ENCODE results near the gene TMEFF2.

Gene TMEFF2

DNA sequence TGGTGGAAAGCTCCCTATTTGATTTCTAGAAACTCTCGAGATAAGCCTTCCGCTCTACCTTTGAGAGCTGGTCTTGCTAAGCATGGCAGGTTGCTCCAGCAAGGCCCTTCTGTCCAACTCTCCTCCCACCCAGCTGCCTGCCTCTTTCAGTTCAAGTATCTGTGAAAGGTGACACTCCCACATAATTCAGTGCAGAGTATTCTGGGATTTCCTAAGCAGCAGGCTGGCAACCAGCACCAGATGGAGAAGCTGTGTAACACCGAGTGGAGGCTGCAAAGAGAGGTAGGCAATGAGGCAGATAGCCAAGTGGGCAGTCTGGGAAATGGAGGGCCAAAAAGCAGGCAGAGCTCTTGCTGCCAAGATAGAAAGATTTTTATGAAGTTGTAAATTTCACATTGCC, 259.5 kb downstream of the TMEFF2 start:
- no peaks in the 10 kb centered on the region for H3K4me1 ChIP-seq
- H3K36me3 ChIP-seq (ENCODE audit: control insufficient read depth, insufficient read depth, low read length): no peaks in the 10 kb centered on the region
- no peak overlapping the region for H2AFZ ChIP-seq
- H3K4me2 ChIP-seq (ENCODE audit: low read length): no peak overlapping the region
- no peaks in the 10 kb centered on the region for H3K79me2 ChIP-seq
- no peaks in the 10 kb centered on the region for H3K9me3 ChIP-seq (ENCODE audit: control insufficient read depth, low read length)
- no peak overlapping the region for H3K9ac ChIP-seq
- TF ChIP-seq, protein P1, sequence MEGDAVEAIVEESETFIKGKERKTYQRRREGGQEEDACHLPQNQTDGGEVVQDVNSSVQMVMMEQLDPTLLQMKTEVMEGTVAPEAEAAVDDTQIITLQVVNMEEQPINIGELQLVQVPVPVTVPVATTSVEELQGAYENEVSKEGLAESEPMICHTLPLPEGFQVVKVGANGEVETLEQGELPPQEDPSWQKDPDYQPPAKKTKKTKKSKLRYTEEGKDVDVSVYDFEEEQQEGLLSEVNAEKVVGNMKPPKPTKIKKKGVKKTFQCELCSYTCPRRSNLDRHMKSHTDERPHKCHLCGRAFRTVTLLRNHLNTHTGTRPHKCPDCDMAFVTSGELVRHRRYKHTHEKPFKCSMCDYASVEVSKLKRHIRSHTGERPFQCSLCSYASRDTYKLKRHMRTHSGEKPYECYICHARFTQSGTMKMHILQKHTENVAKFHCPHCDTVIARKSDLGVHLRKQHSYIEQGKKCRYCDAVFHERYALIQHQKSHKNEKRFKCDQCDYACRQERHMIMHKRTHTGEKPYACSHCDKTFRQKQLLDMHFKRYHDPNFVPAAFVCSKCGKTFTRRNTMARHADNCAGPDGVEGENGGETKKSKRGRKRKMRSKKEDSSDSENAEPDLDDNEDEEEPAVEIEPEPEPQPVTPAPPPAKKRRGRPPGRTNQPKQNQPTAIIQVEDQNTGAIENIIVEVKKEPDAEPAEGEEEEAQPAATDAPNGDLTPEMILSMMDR (IDR thresholded peaks at IDR 0.05): no peak
- no peaks in the 10 kb centered on the region for H3K27me3 ChIP-seq (ENCODE audit: control insufficient read depth, insufficient read depth, low read length)
- H3K27ac ChIP-seq: no peak overlapping the region
- H3K4me3 ChIP-seq (ENCODE audit: low read depth, low read length): no peak overlapping the region

DNA sequence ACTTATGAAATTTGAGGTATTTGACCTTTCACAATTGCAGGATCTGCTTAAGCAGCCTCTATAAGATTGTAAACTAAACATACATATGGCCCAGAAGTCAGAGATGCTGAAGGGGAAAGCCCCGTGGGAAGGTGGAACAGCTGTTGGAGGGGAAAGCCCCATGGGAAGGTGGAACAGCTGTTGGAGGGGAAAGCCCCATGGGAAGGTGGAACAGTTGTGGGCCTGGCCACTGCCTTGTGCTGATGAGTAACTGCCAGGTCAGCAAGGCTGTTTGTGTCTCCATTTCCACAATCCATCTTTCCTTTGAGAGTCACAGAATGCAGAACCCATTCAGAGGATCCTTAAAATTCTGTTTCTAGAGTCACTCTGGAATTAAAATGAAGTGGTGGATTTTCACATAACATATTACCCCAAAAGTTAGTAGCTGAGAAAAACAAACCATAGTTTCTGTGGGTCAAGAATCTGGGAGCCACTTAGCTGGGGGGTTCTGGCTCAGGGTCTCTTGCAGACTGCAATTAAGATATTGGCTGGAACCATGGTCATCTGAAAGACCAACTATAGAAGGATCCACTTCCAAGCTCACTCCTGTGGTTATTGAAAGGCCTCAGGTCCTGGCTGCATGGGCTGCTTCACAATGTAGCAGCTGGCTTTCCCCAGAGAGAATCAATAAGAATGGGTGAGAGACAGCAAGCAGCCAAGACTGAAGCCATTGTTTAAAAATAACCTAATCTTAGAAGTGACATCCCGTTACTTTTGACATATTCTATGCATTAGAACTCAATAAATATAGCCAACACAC, 261.2 kb downstream of the TMEFF2 start:
- TF ChIP-seq, protein P1 (IDR thresholded peaks at IDR 0.05): no peak
- Histone ChIP-seq H3K9ac (no peak overlapping the region), H3K27me3 (ENCODE audit: control insufficient read depth, insufficient read depth, low read length) (no peaks in the 10 kb centered on the region), H3K4me1 (no peaks in the 10 kb centered on the region), H3K9me3 (ENCODE audit: control insufficient read depth, low read length) (no peaks in the 10 kb centered on the region), H3K4me2 (ENCODE audit: low read length) (no peak overlapping the region), H3K36me3 (ENCODE audit: control insufficient read depth, insufficient read depth, low read length) (no peaks in the 10 kb centered on the region), H3K4me3 (ENCODE audit: low read depth, low read length) (no peak overlapping the region), H3K27ac (no peak overlapping the region), H2AFZ (no peak overlapping the region), H3K79me2 (no peaks in the 10 kb centered on the region)

DNA sequence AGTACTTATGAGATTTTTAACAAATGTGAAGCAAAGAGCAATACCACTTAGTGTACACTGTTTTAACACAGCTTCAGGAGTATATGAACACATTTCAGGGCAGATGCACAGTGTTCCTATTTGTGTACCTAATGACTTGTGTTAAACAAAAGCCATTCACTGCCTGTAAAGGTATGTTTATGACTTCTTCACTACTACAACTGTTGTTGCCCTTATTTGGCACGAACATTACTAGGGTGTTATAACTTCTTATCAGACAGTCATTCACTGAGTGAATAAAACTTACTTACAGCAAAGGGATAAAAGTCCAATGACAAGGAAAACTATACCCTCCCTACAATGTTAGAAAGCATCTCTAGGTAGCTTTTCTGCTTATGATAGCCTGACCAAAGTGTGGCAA, 262.4 kb downstream of the TMEFF2 start:
- Histone ChIP-seq H3K9ac (no peak overlapping the region), H3K9me3 (ENCODE audit: control insufficient read depth, low read length) (no peaks in the 10 kb centered on the region), H2AFZ (no peak overlapping the region), H3K27ac (no peak overlapping the region), H3K36me3 (ENCODE audit: control insufficient read depth, insufficient read depth, low read length) (no peaks in the 10 kb centered on the region), H3K4me2 (ENCODE audit: low read length) (no peak overlapping the region), H3K27me3 (ENCODE audit: control insufficient read depth, insufficient read depth, low read length) (no peaks in the 10 kb centered on the region), H3K79me2 (no peaks in the 10 kb centered on the region), H3K4me1 (no peaks in the 10 kb centered on the region), H3K4me3 (ENCODE audit: low read depth, low read length) (no peak overlapping the region)
- TF ChIP-seq, protein P1 (IDR thresholded peaks at IDR 0.05): no peak

DNA sequence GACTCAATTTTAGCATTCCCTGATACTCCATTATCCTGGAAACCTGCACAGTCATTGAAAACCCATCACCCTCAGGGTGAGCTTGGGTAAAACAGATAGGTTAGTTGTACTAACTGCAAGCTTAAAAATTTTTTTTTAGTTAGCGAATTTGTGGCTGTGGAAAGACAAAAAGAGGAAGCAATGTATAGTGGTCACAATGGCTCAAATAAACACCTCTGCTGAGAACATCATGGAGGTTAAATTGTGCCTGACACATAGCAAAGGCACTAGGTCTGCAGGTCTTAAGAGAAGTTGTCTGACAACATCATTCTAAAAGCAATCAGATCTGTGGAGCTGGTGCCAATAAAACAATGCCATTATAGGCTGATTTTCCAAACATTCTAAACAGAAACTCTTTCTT, 263.4 kb downstream of the TMEFF2 start:
- TF ChIP-seq, protein P1 (IDR thresholded peaks at IDR 0.05): no peak
- Histone ChIP-seq H3K36me3 (ENCODE audit: control insufficient read depth, insufficient read depth, low read length) (no peaks in the 10 kb centered on the region), H3K4me1 (no peaks in the 10 kb centered on the region), H3K27ac (no peak overlapping the region), H3K27me3 (ENCODE audit: control insufficient read depth, insufficient read depth, low read length) (no peaks in the 10 kb centered on the region), H3K4me2 (ENCODE audit: low read length) (no peak overlapping the region), H3K79me2 (no peaks in the 10 kb centered on the region), H3K9ac (no peak overlapping the region), H2AFZ (no peak overlapping the region), H3K4me3 (ENCODE audit: low read depth, low read length) (no peak overlapping the region), H3K9me3 (ENCODE audit: control insufficient read depth, low read length) (no peaks in the 10 kb centered on the region)

DNA sequence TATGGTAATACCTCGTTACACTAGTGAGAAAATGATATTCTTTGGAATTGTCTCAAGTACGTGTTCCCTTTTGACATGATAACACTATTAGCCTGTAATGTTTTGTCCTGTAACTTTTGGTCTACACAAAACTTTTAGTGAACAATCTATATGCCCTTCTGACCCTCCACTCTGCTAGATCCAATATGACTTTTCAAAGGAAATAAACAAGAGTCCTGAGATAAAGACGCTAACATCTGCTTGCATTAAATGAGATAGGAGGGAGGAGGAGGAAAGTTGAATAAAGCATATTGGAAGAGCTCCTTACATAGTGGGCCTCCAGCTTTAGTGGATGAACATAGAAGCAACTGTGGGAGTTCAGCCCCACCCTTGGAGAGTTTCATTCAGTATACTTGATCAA, 264.5 kb downstream of the TMEFF2 start:
- Histone ChIP-seq H3K9me3 (ENCODE audit: control insufficient read depth, low read length) (no peaks in the 10 kb centered on the region), H3K27me3 (ENCODE audit: control insufficient read depth, insufficient read depth, low read length) (no peaks in the 10 kb centered on the region), H3K9ac (no peak overlapping the region), H3K4me1 (no peaks in the 10 kb centered on the region), H2AFZ (no peak overlapping the region), H3K27ac (no peak overlapping the region), H3K36me3 (ENCODE audit: control insufficient read depth, insufficient read depth, low read length) (no peaks in the 10 kb centered on the region), H3K4me2 (ENCODE audit: low read length) (no peak overlapping the region), H3K79me2 (no peaks in the 10 kb centered on the region), H3K4me3 (ENCODE audit: low read depth, low read length) (no peak overlapping the region)
- TF ChIP-seq, protein P1 (IDR thresholded peaks at IDR 0.05): no peak
